ENCODE data around the gene CLPTM1L.

- no peak for TF ChIP-seq POLR2A (IDR thresholded peaks at IDR 0.05; ENCODE audit: low read length)
- no peak for TF ChIP-seq GATA1 (IDR thresholded peaks at IDR 0.05; ENCODE audit: low read depth, low read length)
These were observed 68.0 kb downstream of the CLPTM1L start for GRCh38 chr5:1276930-1277329.
